Kidney (tissue), 14 donors: Measurements from ENCODE around the gene HS6ST1. TPM values are rescaled to one million over a fixed set of nuclear protein-coding genes. Genes with fewer than 3 reads are reported as not detected.

Experiments
- DNase-seq, 5 donors: peaks; one replicate each; pipeline ENCODE4 v3.0.0-alpha.2; 2013 to 2020
- FAIRE-seq: peaks from 2 replicates; lab custom pipeline; 2012; peaks lifted over from hg19 to GRCh38; lab: Jason Lieb, UNC
- H3K27ac ChIP-seq, 2 donors: one replicate each; pipeline ENCODE4 v1.7.0; 2013; ENCODE audit warnings: low read depth in 2 of 2, low read length in 2 of 2, inconsistent platforms in 1 of 2
- H3K27me3 ChIP-seq: one replicate; pipeline ENCODE4 v1.7.1; 2013; ENCODE audit warnings: low read length, inconsistent platforms; ENCODE audit not compliant: control insufficient read depth, insufficient read depth
- H3K36me3 ChIP-seq, 3 donors: one replicate each; pipeline versions ENCODE4 v1.7.0 to v1.7.1; 2013; ENCODE audit warnings: low read length in 3 of 3, control low read depth in 1 of 3, inconsistent platforms in 1 of 3; ENCODE audit not compliant: insufficient read depth in 3 of 3, control insufficient read depth in 2 of 3
- H3K4me1 ChIP-seq, 3 donors: one replicate each; pipeline versions ENCODE4 v1.7.0 to v1.7.1; 2013; ENCODE audit warnings: low read length in 3 of 3, inconsistent platforms in 1 of 3, low read depth in 1 of 3; ENCODE audit not compliant: control insufficient read depth in 2 of 3, insufficient read depth in 2 of 3
- H3K4me3 ChIP-seq, 3 donors: one replicate each; pipeline versions ENCODE4 v1.7.0 to v1.8.1; 2013; ENCODE audit warnings: low read length in 3 of 3, control low read depth in 1 of 3, inconsistent platforms in 1 of 3
- H3K9ac ChIP-seq, 3 donors: one replicate each; pipeline versions ENCODE4 v1.7.0 to v1.7.1; 2013; ENCODE audit warnings: low read length in 3 of 3, control low read depth in 1 of 3, inconsistent platforms in 1 of 3
- H3K9me3 ChIP-seq, 3 donors: one replicate each; pipeline versions ENCODE4 v1.7.0 to v1.7.1; 2013; ENCODE audit warnings: low read length in 3 of 3, control low read depth in 1 of 3, inconsistent platforms in 1 of 3; ENCODE audit not compliant: control insufficient read depth in 2 of 3, insufficient read depth in 1 of 3
- CTCF ChIP-seq: IDR thresholded peaks from 3 replicates; pipeline ENCODE4 v1.5.1; 2012; ENCODE audit warnings: mild to moderate bottlenecking, moderate library complexity, borderline replicate concordance; ENCODE audit not compliant: insufficient read depth; ENCODE audit errors: extremely low read depth
- intact Hi-C: fragments of 100-400 bp; cut with DNase I; formaldehyde crosslinking; loops from one replicate; pipeline ENCODE4 v1.11.1; 2022
- polyA plus RNA-seq: library from polyadenylated mRNA; stranded (reverse); fragments of 350-450 nt; fragmentation: Illumina TruSeq; extraction: RNeasy Lipid Tissue Mini Kit (QIAGEN cat#74804); gene quantifications from one replicate; pipeline ENCODE4 v1.2.3, GENCODE V29; 2014; ENCODE audit warnings: low read depth, low replicate concordance; ENCODE audit not compliant: insufficient read depth
- total RNA-seq: library from RNA; stranded (reverse); fragmentation: NEBNext Ultra II Directional; extraction: Animal tissue kit (Norgen Biotek cat#: 25700); gene quantifications from one replicate; pipeline ENCODE4 v1.2.1, GENCODE V29; 2021
- donor health status: control.
- donor health status: control.
- donor health status: control.
- donor health status: control.
- donor health status: control.
- donor health status: DM: yes; HTN: yes; CAD: no.
- donor health status: Normal renal cell carcinoma (clear cell type).

The HS6ST1 gene
- total and polyA plus RNA-seq, 2 donors from 2014 or later = 49.6 to 73.9 TPM

DNA sequence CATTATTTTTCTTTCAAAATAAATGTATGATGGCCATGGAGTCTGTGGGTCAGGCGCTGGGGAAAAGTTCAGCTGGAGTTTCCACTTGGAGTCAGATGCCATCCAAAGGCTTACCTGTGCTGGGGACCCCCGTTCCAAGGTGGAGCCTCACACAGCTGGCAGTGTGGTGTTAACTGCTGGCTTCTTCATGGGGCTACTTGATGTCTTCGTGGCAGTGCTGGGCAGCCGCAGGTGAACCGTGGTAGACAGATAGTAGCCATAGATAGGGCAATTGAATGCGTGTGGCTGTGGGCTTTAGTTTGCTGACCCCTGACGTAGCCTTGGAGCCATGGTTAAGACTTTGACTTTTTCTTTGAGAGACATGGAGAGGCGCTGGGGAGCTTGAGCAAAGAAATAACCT lies 83.1 kb downstream of the HS6ST1 start:
- Histone ChIP-seq H3K9me3 (no peaks in the 10 kb centered on the region), H3K27me3 (no peaks in the 10 kb centered on the region), H3K36me3 (no peaks in the 10 kb centered on the region), H3K27ac (no peak overlapping the region), H3K9ac (no peak overlapping the region), H3K4me1 (no peaks in the 10 kb centered on the region), H3K4me3 (no peak overlapping the region)
- FAIRE-seq (no peak), DNase-seq (no peak)
- intact Hi-C loops = no loop called here
- no peak for TF ChIP-seq CTCF

- FAIRE-seq = no peak
- intact Hi-C loops = no loop called here
- Histone ChIP-seq H3K27ac (no peak overlapping the region), H3K4me3 (no peak overlapping the region), H3K36me3 (no peaks in the 10 kb centered on the region), H3K9me3 (no peaks in the 10 kb centered on the region), H3K27me3 (no peaks in the 10 kb centered on the region), H3K4me1 (no peaks in the 10 kb centered on the region), H3K9ac (no peak overlapping the region)
- DNase-seq = no peak
- no peak for TF ChIP-seq CTCF
Measured at GRCh38 chr2:128234613-128235012, 84.1 kb downstream of the HS6ST1 start.

DNA sequence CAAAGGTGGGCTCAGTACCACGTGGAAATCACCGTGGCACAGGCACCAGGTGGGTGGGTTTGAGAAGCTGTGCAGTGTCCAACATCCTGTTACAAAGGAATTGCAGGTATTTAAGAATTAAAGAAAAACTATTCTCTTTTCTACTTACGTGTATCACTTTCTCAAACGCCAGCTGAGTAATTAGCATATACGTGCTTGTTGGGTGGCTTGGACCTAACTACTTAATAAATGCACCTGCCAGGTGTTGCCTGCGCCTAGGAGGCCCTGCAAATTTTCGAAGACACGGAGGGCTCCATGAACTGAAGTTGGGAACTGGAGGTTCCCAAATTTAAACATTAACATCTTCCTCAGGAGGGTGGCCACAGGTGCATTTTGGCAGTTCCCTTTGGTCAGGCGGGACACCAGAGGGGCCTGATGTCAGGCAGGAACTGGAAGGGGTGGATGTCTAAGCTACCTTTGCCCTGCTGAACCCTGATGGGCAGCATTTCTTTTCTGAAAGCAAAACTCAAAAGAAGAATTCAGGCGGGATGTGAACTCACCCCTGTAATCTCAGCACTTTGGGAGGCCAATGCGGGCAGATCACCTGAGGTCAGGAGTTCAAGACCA lies 84.8 kb downstream of the HS6ST1 start:
- H3K27ac ChIP-seq = peak overlapping the region in 1 of 2 donors; percentile 7
- H3K9me3 ChIP-seq = no peaks in the 10 kb centered on the region
- TF ChIP-seq CTCF = no peak
- H3K9ac ChIP-seq = peak overlapping the region in 1 of 3 donors; percentile 55
- H3K4me1 ChIP-seq = no peaks in the 10 kb centered on the region
- FAIRE-seq (no peak), DNase-seq (no peak)
- H3K4me3 ChIP-seq = peak overlapping the region in 1 of 3 donors; percentile 71
- intact Hi-C loops = no loop called here
- no peaks in the 10 kb centered on the region for H3K27me3 ChIP-seq
- H3K36me3 ChIP-seq = no peaks in the 10 kb centered on the region
